ENCODE results near the gene INPP1.
A peak's percentile ranks its signal among the peaks of the same experiment; 100 is the strongest.
"Not testable (repeated sequence)": the region's sequence is repeated elsewhere in the genome, so short reads cannot be mapped to it uniquely, and the experiment has no call there.

Gene INPP1

GRCh38 chr2:190343536-190344275 lies at the start of gene INPP1:
INPP1 (plus strand) TSS chr2:190343589; CDS start chr2:190360103, 16,514 bp downstream.
- DNase-seq (ENCODE audit: low spot score) = peak; percentile 58

GRCh38 chr2:190297880-190298279 lies 45.5 kb upstream of the INPP1 start:
- not testable (repeated sequence) for DNase-seq (ENCODE audit: low spot score)

GRCh38 chr2:190301032-190301431 lies 42.4 kb upstream of the INPP1 start:
- DNase-seq (ENCODE audit: low spot score) = no peak

GRCh38 chr2:190302052-190302451 lies 41.3 kb upstream of the INPP1 start:
- no peak for DNase-seq (ENCODE audit: low spot score)

GRCh38 chr2:190303647-190304046 lies 39.7 kb upstream of the INPP1 start:
- DNase-seq (ENCODE audit: low spot score) = no peak

- no peak for DNase-seq (ENCODE audit: low spot score)
These were observed 39.0 kb upstream of the INPP1 start for GRCh38 chr2:190304404-190304803.

GRCh38 chr2:190308031-190308430 lies 35.4 kb upstream of the INPP1 start:
- DNase-seq (ENCODE audit: low spot score) = no peak

- no peak for DNase-seq (ENCODE audit: low spot score)
These were observed 31.3 kb upstream of the INPP1 start for GRCh38 chr2:190311893-190312634.

GRCh38 chr2:190312635-190313025 lies 30.8 kb upstream of the INPP1 start:
- not testable (repeated sequence) for DNase-seq (ENCODE audit: low spot score)

GRCh38 chr2:190313880-190314279 lies 29.5 kb upstream of the INPP1 start:
- no peak for DNase-seq (ENCODE audit: low spot score)

- DNase-seq (ENCODE audit: low spot score) = no peak
These were observed 28.1 kb upstream of the INPP1 start for GRCh38 chr2:190315273-190315672.

GRCh38 chr2:190318514-190318913 lies 24.9 kb upstream of the INPP1 start:
- no peak for DNase-seq (ENCODE audit: low spot score)

- DNase-seq (ENCODE audit: low spot score) = peak; percentile 18
These were observed 24.3 kb upstream of the INPP1 start for GRCh38 chr2:190318931-190319554.

GRCh38 chr2:190319555-190320498 lies 23.6 kb upstream of the INPP1 start, which contains the start of gene HIBCH:
HIBCH (minus strand) TSS chr2:190319826; CDS start chr2:190319750, 76 bp downstream.
- DNase-seq (ENCODE audit: low spot score) = peak; percentile 98

- DNase-seq (ENCODE audit: low spot score) = no peak
These were observed 22.7 kb upstream of the INPP1 start for GRCh38 chr2:190320696-190321095.

GRCh38 chr2:190323406-190323805 lies 20.0 kb upstream of the INPP1 start:
- DNase-seq (ENCODE audit: low spot score) = no peak

- DNase-seq (ENCODE audit: low spot score) = no peak
These were observed 17.8 kb upstream of the INPP1 start for GRCh38 chr2:190325588-190325987.

GRCh38 chr2:190327867-190328572 lies 15.4 kb upstream of the INPP1 start:
- no peak for DNase-seq (ENCODE audit: low spot score)

- DNase-seq (ENCODE audit: low spot score) = peak; percentile 33
These were observed 14.7 kb upstream of the INPP1 start for GRCh38 chr2:190328573-190329147.

GRCh38 chr2:190333395-190333794 lies 10.0 kb upstream of the INPP1 start:
- no peak for DNase-seq (ENCODE audit: low spot score)

- DNase-seq (ENCODE audit: low spot score) = no peak
These were observed 9.5 kb upstream of the INPP1 start for GRCh38 chr2:190333928-190334327.
